Measurements from ENCODE around the gene MCCC1.

DNA sequence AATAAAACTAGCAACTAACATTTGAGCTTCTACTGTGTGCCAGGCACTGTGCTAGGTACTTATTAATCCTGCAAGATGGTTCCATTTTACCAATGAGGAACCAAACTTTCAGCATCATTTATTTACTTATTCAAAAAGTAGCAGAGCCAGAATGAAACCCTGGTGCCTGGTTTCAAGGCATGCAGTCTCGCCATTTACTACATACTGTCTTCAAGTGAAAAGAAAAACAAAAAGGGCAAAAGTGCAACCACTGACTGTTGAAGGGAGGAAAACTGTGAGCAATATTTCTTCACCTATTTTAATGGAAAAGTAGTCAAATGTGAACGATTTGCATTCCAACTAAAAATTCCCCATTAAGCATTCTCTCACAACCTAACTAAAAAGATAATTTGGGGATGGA is 127.7 kb downstream of the MCCC1 start:
- TF ChIP-seq EZH2 (IDR thresholded peaks at IDR 0.05; ENCODE audit: borderline replicate concordance, insufficient read depth, low read depth, low read length, poor library complexity, severe bottlenecking) (no peak), CTCF (IDR thresholded peaks at IDR 0.05) (no peak)
